Measurements from ENCODE around the gene NPEPL1.

NPEPL1 gene

GRCh38 chr20:58655328-58656107 lies 37.1 kb upstream of the NPEPL1 start:
- in situ Hi-C loops (cut with MboI; ENCODE audit: low pct_unique_long_range_greater_than_20kb, low sequenced_read_pairs) = no loop called here
- DNase-seq = no peak

GRCh38 chr20:58656831-58657230 lies 35.8 kb upstream of the NPEPL1 start:
- in situ Hi-C loops (cut with MboI; ENCODE audit: low pct_unique_long_range_greater_than_20kb, low sequenced_read_pairs) = no loop called here
- DNase-seq = no peak

- no peak for DNase-seq
- in situ Hi-C loops (cut with MboI; ENCODE audit: low pct_unique_long_range_greater_than_20kb, low sequenced_read_pairs) = no loop called here
These were observed 35.3 kb upstream of the NPEPL1 start for GRCh38 chr20:58657262-58657661.

GRCh38 chr20:58657986-58658385 lies 34.6 kb upstream of the NPEPL1 start:
- no peak for DNase-seq
- in situ Hi-C loops (cut with MboI; ENCODE audit: low pct_unique_long_range_greater_than_20kb, low sequenced_read_pairs) = no loop called here

- DNase-seq = no peak
- in situ Hi-C loops (cut with MboI; ENCODE audit: low pct_unique_long_range_greater_than_20kb, low sequenced_read_pairs) = no loop called here
These were observed 33.8 kb upstream of the NPEPL1 start for GRCh38 chr20:58658760-58659159.

GRCh38 chr20:58659841-58660240 lies 32.8 kb upstream of the NPEPL1 start:
- peak; percentile 26 for DNase-seq
- in situ Hi-C loops (cut with MboI; ENCODE audit: low pct_unique_long_range_greater_than_20kb, low sequenced_read_pairs) = no loop called here

- DNase-seq = peak; percentile 64
These were observed 31.6 kb upstream of the NPEPL1 start for GRCh38 chr20:58660855-58661597.

GRCh38 chr20:58661598-58662473 lies 30.8 kb upstream of the NPEPL1 start:
- no peak for DNase-seq
- in situ Hi-C loops (cut with MboI; ENCODE audit: low pct_unique_long_range_greater_than_20kb, low sequenced_read_pairs) = no loop called here

More at GRCh38 chr20:58660855-58661597, 31.6 kb upstream of the NPEPL1 start:
- in situ Hi-C loops (cut with MboI; ENCODE audit: low pct_unique_long_range_greater_than_20kb, low sequenced_read_pairs) = no loop called here

GRCh38 chr20:58664331-58664730 lies 28.3 kb upstream of the NPEPL1 start:
- DNase-seq = no peak
- in situ Hi-C loops (cut with MboI; ENCODE audit: low pct_unique_long_range_greater_than_20kb, low sequenced_read_pairs) = no loop called here

- DNase-seq = no peak
- in situ Hi-C loops (cut with MboI; ENCODE audit: low pct_unique_long_range_greater_than_20kb, low sequenced_read_pairs) = no loop called here
These were observed 27.7 kb upstream of the NPEPL1 start for GRCh38 chr20:58664883-58665282.

GRCh38 chr20:58665606-58666005 lies 27.0 kb upstream of the NPEPL1 start:
- in situ Hi-C loops (cut with MboI; ENCODE audit: low pct_unique_long_range_greater_than_20kb, low sequenced_read_pairs) = no loop called here
- DNase-seq = no peak

- no peak for DNase-seq
- in situ Hi-C loops (cut with MboI; ENCODE audit: low pct_unique_long_range_greater_than_20kb, low sequenced_read_pairs) = no loop called here
These were observed 25.9 kb upstream of the NPEPL1 start for GRCh38 chr20:58666702-58667101.

- no peak for DNase-seq
- in situ Hi-C loops (cut with MboI; ENCODE audit: low pct_unique_long_range_greater_than_20kb, low sequenced_read_pairs) = no loop called here
These were observed 24.6 kb upstream of the NPEPL1 start for GRCh38 chr20:58667975-58668374.

GRCh38 chr20:58668901-58669286 lies 23.7 kb upstream of the NPEPL1 start:
- no peak for DNase-seq
- in situ Hi-C loops (cut with MboI; ENCODE audit: low pct_unique_long_range_greater_than_20kb, low sequenced_read_pairs) = no loop called here

- in situ Hi-C loops (cut with MboI; ENCODE audit: low pct_unique_long_range_greater_than_20kb, low sequenced_read_pairs) = no loop called here
- no peak for DNase-seq
These were observed 23.2 kb upstream of the NPEPL1 start for GRCh38 chr20:58669287-58670006.

- no peak for DNase-seq
- in situ Hi-C loops (cut with MboI; ENCODE audit: low pct_unique_long_range_greater_than_20kb, low sequenced_read_pairs) = no loop called here
These were observed 22.5 kb upstream of the NPEPL1 start for GRCh38 chr20:58670102-58670501.

- DNase-seq = no peak
- in situ Hi-C loops (cut with MboI; ENCODE audit: low pct_unique_long_range_greater_than_20kb, low sequenced_read_pairs) = no loop called here
These were observed 21.9 kb upstream of the NPEPL1 start for GRCh38 chr20:58670659-58671058.

GRCh38 chr20:58673119-58673518 lies 19.5 kb upstream of the NPEPL1 start:
- DNase-seq = no peak
- in situ Hi-C loops (cut with MboI; ENCODE audit: low pct_unique_long_range_greater_than_20kb, low sequenced_read_pairs) = no loop called here

- DNase-seq = no peak
These were observed 17.4 kb upstream of the NPEPL1 start for GRCh38 chr20:58675146-58675584.

More at GRCh38 chr20:58675146-58675584, 17.4 kb upstream of the NPEPL1 start:
- in situ Hi-C loops (cut with MboI; ENCODE audit: low pct_unique_long_range_greater_than_20kb, low sequenced_read_pairs) = no loop called here

Data from KBM-7 (cell line).